H9 (cell line): ENCODE data around the gene FIGNL2. TPM values are rescaled to one million over a fixed set of nuclear protein-coding genes. Genes with fewer than 3 reads are reported as not detected.

Source experiments
- DNase-seq: peaks from one replicate; pipeline ENCODE4 v3.0.0-alpha.2; 2017
- H2AFZ ChIP-seq: one replicate; pipeline ENCODE4 v1.6.1; 2013; ENCODE audit warnings: mild to moderate bottlenecking, low read length, control low read depth, moderate library complexity
- H2AK5ac ChIP-seq: 2 replicates; pipeline ENCODE4 v1.6.1; 2013; ENCODE audit warnings: low read length, control low read depth, mixed read lengths; ENCODE audit not compliant: insufficient read length
- H2BK120ac ChIP-seq: one replicate; pipeline ENCODE4 v1.6.1; 2013; ENCODE audit warnings: low read depth, mild to moderate bottlenecking, low read length, control low read depth, inconsistent platforms; ENCODE audit not compliant: poor library complexity, severe bottlenecking
- H2BK12ac ChIP-seq: 2 replicates; pipeline ENCODE4 v1.6.1; 2013; ENCODE audit warnings: low read length, control low read depth, mixed read lengths, low read depth; ENCODE audit not compliant: insufficient read length
- H2BK15ac ChIP-seq: 2 replicates; pipeline ENCODE4 v1.6.1; 2013; ENCODE audit warnings: low read depth, low read length, control low read depth
- H2BK20ac ChIP-seq: one replicate; pipeline ENCODE4 v1.6.1; 2013; ENCODE audit warnings: low read depth, mild to moderate bottlenecking, low read length, control low read depth, inconsistent platforms; ENCODE audit not compliant: poor library complexity, severe bottlenecking
- H2BK5ac ChIP-seq: 2 replicates; pipeline ENCODE4 v1.6.1; 2013; ENCODE audit warnings: low read length, control low read depth, mixed read lengths; ENCODE audit not compliant: insufficient read length
- H3K14ac ChIP-seq: 2 replicates; pipeline ENCODE4 v1.6.1; 2013; ENCODE audit warnings: low read length, control low read depth; ENCODE audit not compliant: insufficient read depth
- H3K18ac ChIP-seq: 2 replicates; pipeline ENCODE4 v1.6.1; 2013; ENCODE audit warnings: low read depth, mild to moderate bottlenecking, mixed read lengths, low read length, control low read depth; ENCODE audit not compliant: insufficient read length
- H3K23ac ChIP-seq: 2 replicates; pipeline ENCODE4 v1.6.1; 2013; ENCODE audit warnings: low read length, control low read depth, mixed read lengths, low read depth; ENCODE audit not compliant: insufficient read length
- H3K23me2 ChIP-seq: 2 replicates; pipeline ENCODE4 v1.6.1; 2013; ENCODE audit warnings: low read depth, mild to moderate bottlenecking, mixed read lengths, low read length, control low read depth; ENCODE audit not compliant: insufficient read length, poor library complexity, severe bottlenecking
- H3K27ac ChIP-seq: 2 replicates; pipeline ENCODE4 v1.5.1; 2013; ENCODE audit warnings: low read length, control low read depth, mixed read lengths, low read depth; ENCODE audit not compliant: insufficient read length
- H3K27me3 ChIP-seq: 2 replicates; pipeline ENCODE4 v1.6.1; 2013; ENCODE audit warnings: low read length, control low read depth, inconsistent platforms; ENCODE audit not compliant: insufficient read depth
- H3K4ac ChIP-seq: 2 replicates; pipeline ENCODE4 v1.6.1; 2013; ENCODE audit warnings: low read depth, mild to moderate bottlenecking, control low read depth, inconsistent platforms, low read length, moderate library complexity
- H3K4me1 ChIP-seq: 2 replicates; pipeline ENCODE4 v1.6.1; 2013; ENCODE audit warnings: low read length, control low read depth, inconsistent platforms; ENCODE audit not compliant: insufficient read depth
- H3K4me2 ChIP-seq: 2 replicates; pipeline ENCODE4 v1.6.1; 2013; ENCODE audit warnings: low read length, control low read depth, mixed read lengths; ENCODE audit not compliant: insufficient read length, insufficient read depth
- H3K56ac ChIP-seq: 2 replicates; pipeline ENCODE4 v1.6.1; 2013; ENCODE audit warnings: low read depth, mild to moderate bottlenecking, mixed read lengths, low read length, control low read depth; ENCODE audit not compliant: insufficient read length
- H3K79me1 ChIP-seq: 2 replicates; pipeline ENCODE4 v1.6.1; 2013; ENCODE audit warnings: low read depth, mild to moderate bottlenecking, moderate library complexity, low read length, control low read depth, inconsistent platforms; ENCODE audit not compliant: insufficient read depth, poor library complexity, severe bottlenecking
- H3K79me2 ChIP-seq: 2 replicates; pipeline ENCODE4 v1.6.1; 2013; ENCODE audit warnings: low read length, control low read depth, inconsistent platforms; ENCODE audit not compliant: insufficient read depth
- H3K9ac ChIP-seq: 2 replicates; pipeline ENCODE4 v1.6.1; 2013; ENCODE audit warnings: low read length, control low read depth, mixed read lengths; ENCODE audit not compliant: insufficient read length; ENCODE audit errors: extremely low read depth
- H3K9me3 ChIP-seq: one replicate; pipeline ENCODE4 v1.6.1; 2013; ENCODE audit warnings: low read depth, low read length, inconsistent platforms; ENCODE audit not compliant: control insufficient read depth
- H3T11ph ChIP-seq: one replicate; pipeline ENCODE4 v1.6.1; 2013; ENCODE audit warnings: mild to moderate bottlenecking, low read length, control low read depth, inconsistent platforms
- H4K20me1 ChIP-seq: one replicate; pipeline ENCODE4 v1.6.1; 2013; ENCODE audit not compliant: control insufficient read depth, insufficient read length, insufficient read depth
- H4K5ac ChIP-seq: 2 replicates; pipeline ENCODE4 v1.6.1; 2013; ENCODE audit warnings: low read depth, mild to moderate bottlenecking, mixed read lengths, low read length, control low read depth; ENCODE audit not compliant: insufficient read length
- H4K8ac ChIP-seq: replicated peaks from 2 replicates; pipeline ENCODE4 v1.6.1; 2013; ENCODE audit warnings: low read length, control low read depth, mixed read lengths, low read depth; ENCODE audit not compliant: insufficient read length
- H4K91ac ChIP-seq: 2 replicates; pipeline ENCODE4 v1.6.1; 2013; ENCODE audit warnings: low read depth, mild to moderate bottlenecking, moderate library complexity, mixed read lengths, low read length, control low read depth; ENCODE audit not compliant: insufficient read length
- H3K27ac Mint-ChIP-seq, 3 experiments: 2 replicates in 2 of 3; 3 replicates in 1 of 3; pipeline ENCODE4 v1.8.0; 2020 to 2021; ENCODE audit warnings: mixed read lengths in 3 of 3, mild to moderate bottlenecking in 1 of 3, moderate library complexity in 1 of 3
- H3K27me3 Mint-ChIP-seq: 2 replicates; pipeline ENCODE4 v1.8.0; 2021; ENCODE audit warnings: low read depth, mild to moderate bottlenecking, moderate library complexity, mixed read lengths
- H3K36me3 Mint-ChIP-seq, 3 experiments: 2 replicates in 2 of 3; 3 replicates in 1 of 3; pipeline ENCODE4 v1.8.0; 2020 to 2021; ENCODE audit warnings: low read depth in 3 of 3, mixed read lengths in 3 of 3; ENCODE audit not compliant: insufficient read depth in 1 of 3
- H3K4me1 Mint-ChIP-seq, 2 experiments: 2 replicates each; pipeline ENCODE4 v1.8.0; 2020; ENCODE audit warnings: mixed read lengths in 2 of 2
- H3K4me3 Mint-ChIP-seq, 2 experiments: 2 replicates in 1 of 2; 3 replicates in 1 of 2; pipeline ENCODE4 v1.8.0; 2020 to 2021; ENCODE audit warnings: mild to moderate bottlenecking in 2 of 2, mixed read lengths in 2 of 2, moderate library complexity in 1 of 2
- H3K9me3 Mint-ChIP-seq, 2 experiments: 2 replicates in 1 of 2; 3 replicates in 1 of 2; pipeline ENCODE4 v1.8.0; 2020; ENCODE audit warnings: mild to moderate bottlenecking in 2 of 2, mixed read lengths in 2 of 2, moderate library complexity in 1 of 2
- CTCF ChIP-seq: fragments of 200-600 bp; sonication (generic); conservative IDR thresholded peaks from 3 replicates; pipeline ENCODE4 v1.8.0; 2021; ENCODE audit warnings: antibody characterized with exemption, mild to moderate bottlenecking
- WGBS: extraction: QIAGEN DNeasy Blood & Tissue Kit; methylation state at CpG from one replicate; pipeline ENCODE4 v1.1.7; 2013; ENCODE audit warnings: missing lambda C conversion rate, low lambda C conversion rate, mixed read lengths; ENCODE audit not compliant: insufficient read length; ENCODE audit errors: extremely low coverage; 5-methylcytosine and 5-hydroxymethylcytosine counted together
- total RNA-seq: library from RNA; stranded (reverse); gene quantifications from 2 replicates; pipeline ENCODE4 v1.2.1, GENCODE V29; 2021

The FIGNL2 gene
- total RNA-seq, 1 experiment from 2014 or later, result 19.7 TPM

GRCh38 chr12:51850965-51851299, 2.4 kb upstream of the FIGNL2 start:
- no peaks in the 10 kb centered on the region; a peak in 1 of 5 replicates for H3K9me3 Mint-ChIP-seq
- Histone ChIP-seq H3K9me3 (no peaks in the 10 kb centered on the region), H4K91ac (no peak overlapping the region), H2BK20ac (no peak overlapping the region), H3K23me2 (peaks cover 22% of the 10 kb centered on the region), H3K4me2 (no peak overlapping the region), H2AK5ac (no peak overlapping the region), H3K4me1 (no peaks in the 10 kb centered on the region; the same call in 1 of the 2 replicates), H2AFZ (no peak overlapping the region), H3K9ac (no peak overlapping the region), H2BK12ac (no peak overlapping the region), H3K14ac (no peak overlapping the region), H3K18ac (no peak overlapping the region), H4K5ac (no peak overlapping the region), H3K23ac (no peak overlapping the region), H4K20me1 (no peaks in the 10 kb centered on the region), H3K56ac (no peak overlapping the region), H4K8ac (no peak overlapping the region), H3K4ac (no peak overlapping the region), H3K79me1 (no peaks in the 10 kb centered on the region), H3K27me3 (peaks cover 25% of the 10 kb centered on the region; the same call in 1 of the 2 replicates), H2BK120ac (no peak overlapping the region), H2BK15ac (no peak overlapping the region), H3T11ph (no peak overlapping the region), H3K79me2 (no peaks in the 10 kb centered on the region), H2BK5ac (no peak overlapping the region), H3K27ac (no peak overlapping the region)
- H3K27ac Mint-ChIP-seq, result no peak overlapping the region
- peaks cover 0 to 2% (median 0%) of the 10 kb centered on the region in 3 experiments; a peak in 2 of 7 replicates for H3K36me3 Mint-ChIP-seq
- WGBS, result no CpG with 5 or more reads among the region's 4 CpGs
- H3K4me1 Mint-ChIP-seq, result peaks cover 39 to 55% of the 10 kb centered on the region in 2 experiments
- peaks cover 56% of the 10 kb centered on the region for H3K27me3 Mint-ChIP-seq
- TF ChIP-seq CTCF, result no peak
- H3K4me3 Mint-ChIP-seq, result peak overlapping the region in 1 of 2 experiments; percentile 12; a peak in 1 of 5 replicates
- DNase-seq, result no peak
